Skeletal muscle tissue (tissue), 4 donors: ENCODE data around the gene SRPK2. TPM values are rescaled to one million over a fixed set of nuclear protein-coding genes. Genes with fewer than 3 reads are reported as not detected.

Source experiments
- H3K27ac ChIP-seq: one replicate; pipeline ENCODE4 v1.7.0; 2013; ENCODE audit warnings: mild to moderate bottlenecking, low read depth, low read length, inconsistent platforms
- H3K27me3 ChIP-seq, 3 donors: one replicate each; pipeline ENCODE4 v1.7.0; 2013; ENCODE audit warnings: low read length in 3 of 3; ENCODE audit not compliant: control insufficient read depth in 3 of 3, insufficient read depth in 3 of 3
- H3K36me3 ChIP-seq, 3 donors: one replicate each; pipeline ENCODE4 v1.7.0; 2013; ENCODE audit warnings: low read length in 3 of 3; ENCODE audit not compliant: control insufficient read depth in 3 of 3, insufficient read depth in 3 of 3
- H3K4me1 ChIP-seq, 3 donors: one replicate each; pipeline ENCODE4 v1.7.0; 2013; ENCODE audit warnings: low read length in 3 of 3, mild to moderate bottlenecking in 3 of 3; ENCODE audit not compliant: control insufficient read depth in 3 of 3, insufficient read depth in 3 of 3
- H3K4me3 ChIP-seq, 3 donors: one replicate each; pipeline ENCODE4 v1.7.0; 2013; ENCODE audit warnings: low read length in 3 of 3
- H3K9ac ChIP-seq, 3 donors: one replicate each; pipeline ENCODE4 v1.7.0; 2013; ENCODE audit warnings: low read length in 3 of 3, mild to moderate bottlenecking in 3 of 3, moderate library complexity in 2 of 3, low read depth in 1 of 3
- H3K9me3 ChIP-seq, 3 donors: one replicate each; pipeline ENCODE4 v1.7.0; 2013; ENCODE audit warnings: low read length in 3 of 3; ENCODE audit not compliant: control insufficient read depth in 3 of 3
- total RNA-seq: library from RNA; depleted of rRNA; stranded (reverse); fragments of >200 nt; gene quantifications from one replicate; pipeline ENCODE4 v1.2.3, GENCODE V29; 2014
- donor health status: Osteomylitis.

SRPK2 gene
- total RNA-seq, 1 donor from 2014 or later = 73.6 TPM

- no peak overlapping the region for H3K27ac ChIP-seq
- H3K36me3 ChIP-seq = peaks cover 12 to 30% (median 24%) of the 10 kb centered on the region in 3 donors
- peaks cover 0 to 2% (median 0%) of the 10 kb centered on the region in 3 donors for H3K4me1 ChIP-seq
- no peak overlapping the region for H3K9ac ChIP-seq
- no peaks in the 10 kb centered on the region for H3K9me3 ChIP-seq
- H3K4me3 ChIP-seq = no peak overlapping the region
- no peaks in the 10 kb centered on the region for H3K27me3 ChIP-seq
Observed at GRCh38 chr7:105136221-105136620, 252.5 kb downstream of the SRPK2 start.

GRCh38 chr7:105133986-105134655 is 254.6 kb downstream of the SRPK2 start:
- Histone ChIP-seq H3K4me3 (no peak overlapping the region), H3K9ac (no peak overlapping the region), H3K27ac (no peak overlapping the region), H3K9me3 (no peaks in the 10 kb centered on the region), H3K4me1 (peaks cover 0 to 4% (median 2%) of the 10 kb centered on the region in 3 donors), H3K36me3 (peaks cover 12 to 27% (median 21%) of the 10 kb centered on the region in 3 donors), H3K27me3 (no peaks in the 10 kb centered on the region)

- Histone ChIP-seq H3K27me3 (no peaks in the 10 kb centered on the region), H3K4me1 (peaks cover 0 to 4% (median 2%) of the 10 kb centered on the region in 3 donors), H3K9me3 (no peaks in the 10 kb centered on the region), H3K9ac (no peak overlapping the region), H3K4me3 (no peak overlapping the region), H3K36me3 (peaks cover 12 to 22% (median 17%) of the 10 kb centered on the region in 3 donors), H3K27ac (no peak overlapping the region)
Observed at GRCh38 chr7:105133358-105133757, 255.4 kb downstream of the SRPK2 start.

- H3K9me3 ChIP-seq = no peaks in the 10 kb centered on the region
- H3K9ac ChIP-seq = no peak overlapping the region
- H3K4me1 ChIP-seq = peaks cover 0 to 4% (median 2%) of the 10 kb centered on the region in 3 donors
- peaks cover 12 to 22% (median 17%) of the 10 kb centered on the region in 3 donors for H3K36me3 ChIP-seq
- no peak overlapping the region for H3K4me3 ChIP-seq
- H3K27me3 ChIP-seq = no peaks in the 10 kb centered on the region
- no peak overlapping the region for H3K27ac ChIP-seq
Observed at GRCh38 chr7:105132835-105133234, 255.9 kb downstream of the SRPK2 start.

- Histone ChIP-seq H3K27me3 (no peaks in the 10 kb centered on the region), H3K9me3 (no peaks in the 10 kb centered on the region), H3K4me3 (no peak overlapping the region), H3K36me3 (peaks cover 12 to 17% (median 17%) of the 10 kb centered on the region in 3 donors), H3K27ac (no peak overlapping the region), H3K4me1 (peaks cover 4 to 8% (median 4%) of the 10 kb centered on the region in 3 donors), H3K9ac (no peak overlapping the region)
Observed at GRCh38 chr7:105132335-105132734, 256.4 kb downstream of the SRPK2 start.

- Histone ChIP-seq H3K4me3 (no peak overlapping the region), H3K27me3 (no peaks in the 10 kb centered on the region), H3K4me1 (peaks cover 6 to 12% (median 7%) of the 10 kb centered on the region in 3 donors), H3K9ac (no peak overlapping the region), H3K9me3 (no peaks in the 10 kb centered on the region), H3K36me3 (peaks cover 12 to 17% (median 16%) of the 10 kb centered on the region in 3 donors), H3K27ac (no peak overlapping the region)
Observed at GRCh38 chr7:105131890-105132289, 256.8 kb downstream of the SRPK2 start.

GRCh38 chr7:105131033-105131656 is 257.6 kb downstream of the SRPK2 start:
- Histone ChIP-seq H3K9me3 (no peaks in the 10 kb centered on the region), H3K4me1 (peaks cover 8 to 15% (median 11%) of the 10 kb centered on the region in 3 donors), H3K4me3 (no peak overlapping the region), H3K9ac (no peak overlapping the region), H3K36me3 (peaks cover 12 to 21% (median 20%) of the 10 kb centered on the region in 3 donors), H3K27ac (no peak overlapping the region), H3K27me3 (no peaks in the 10 kb centered on the region)

- no peaks in the 10 kb centered on the region for H3K9me3 ChIP-seq
- H3K27ac ChIP-seq = no peak overlapping the region
- H3K9ac ChIP-seq = no peak overlapping the region
- H3K4me1 ChIP-seq = peaks cover 8 to 15% (median 10%) of the 10 kb centered on the region in 3 donors
- peaks cover 14 to 24% (median 21%) of the 10 kb centered on the region in 3 donors for H3K36me3 ChIP-seq
- H3K4me3 ChIP-seq = no peak overlapping the region
- H3K27me3 ChIP-seq = no peaks in the 10 kb centered on the region
Observed at GRCh38 chr7:105130580-105130979, 258.1 kb downstream of the SRPK2 start.

GRCh38 chr7:105130048-105130447 is 258.7 kb downstream of the SRPK2 start:
- H3K27me3 ChIP-seq = no peaks in the 10 kb centered on the region
- no peak overlapping the region for H3K4me3 ChIP-seq
- no peaks in the 10 kb centered on the region for H3K9me3 ChIP-seq
- peaks cover 14 to 26% (median 21%) of the 10 kb centered on the region in 3 donors for H3K36me3 ChIP-seq
- no peak overlapping the region for H3K9ac ChIP-seq
- H3K27ac ChIP-seq = no peak overlapping the region
- H3K4me1 ChIP-seq = peaks cover 8 to 15% (median 10%) of the 10 kb centered on the region in 3 donors

GRCh38 chr7:105127179-105127578 is 261.5 kb downstream of the SRPK2 start:
- no peaks in the 10 kb centered on the region for H3K27me3 ChIP-seq
- H3K27ac ChIP-seq = peak overlapping the region; percentile 28
- no peak overlapping the region for H3K4me3 ChIP-seq
- no peaks in the 10 kb centered on the region for H3K9me3 ChIP-seq
- peaks cover 9 to 20% (median 14%) of the 10 kb centered on the region in 3 donors for H3K36me3 ChIP-seq
- peaks cover 8 to 15% (median 10%) of the 10 kb centered on the region in 3 donors for H3K4me1 ChIP-seq
- no peak overlapping the region for H3K9ac ChIP-seq
